ENCODE measurements around the gene ANK2. TPM values are rescaled to one million over a fixed set of nuclear protein-coding genes. Genes with fewer than 3 reads are reported as not detected.

The ANK2 gene
- total and polyA plus RNA-seq, 2 experiments from 2014 or later, result 7.7 to 40.4 TPM

- TF ChIP-seq ZNF462 (CRISPR knock-in tag; IDR thresholded peaks at IDR 0.05), result no peak
Observed at GRCh38 chr4:113170115-113170804, 120.8 kb downstream of the ANK2 start (continued).

GRCh38 chr4:113170805-113171468 is 121.5 kb downstream of the ANK2 start:
- no peak for ATAC-seq
- no peaks in the 10 kb centered on the region for H3K27me3 Mint-ChIP-seq (ENCODE audit: insufficient read depth, low read depth, poor library complexity)
- no peak overlapping the region for H2AFZ ChIP-seq
- no peaks in the 10 kb centered on the region for H3K9me3 Mint-ChIP-seq
- H3K4me3 Mint-ChIP-seq, result no peak overlapping the region
- no peaks in the 10 kb centered on the region for H3K27me3 ChIP-seq (ENCODE audit: insufficient read depth)
- H3K27ac ChIP-seq (ENCODE audit: low read depth), result no peak overlapping the region
- no peak for DNase-seq (ENCODE audit: low spot score)
- no peaks in the 10 kb centered on the region for H4K20me1 ChIP-seq (replicated peaks; ENCODE audit: insufficient read depth)
- H3K4me1 ChIP-seq (ENCODE audit: insufficient read depth), result peaks cover 26% of the 10 kb centered on the region
- peaks cover 1% of the 10 kb centered on the region; the same call in 1 of the 3 replicates for H3K36me3 Mint-ChIP-seq (ENCODE audit: low read depth)
- no peaks in the 10 kb centered on the region for H3K79me2 ChIP-seq (replicated peaks; ENCODE audit: insufficient read depth)
- no peak overlapping the region for H3K4me2 ChIP-seq
- peaks cover 28% of the 10 kb centered on the region for H3K4me1 Mint-ChIP-seq
- no peaks in the 10 kb centered on the region for H3F3A ChIP-seq (replicated peaks; ENCODE audit: low read depth)
- H3K9me2 ChIP-seq (ENCODE audit: insufficient read depth), result no peaks in the 10 kb centered on the region
- no peaks in the 10 kb centered on the region for H3K36me3 ChIP-seq (ENCODE audit: insufficient read depth)
- no peak overlapping the region for H3K27ac Mint-ChIP-seq
- no peak overlapping the region for H3K4me3 ChIP-seq
- TF ChIP-seq ZNF331 (CRISPR knock-in tag; IDR thresholded peaks at IDR 0.05; ENCODE audit: low read depth) (no peak), NANOG (IDR thresholded peaks at IDR 0.05; ENCODE audit: borderline replicate concordance) (no peak), CTCF (conservative IDR thresholded peaks at IDR 0.05; ENCODE audit: low read depth in 2 of 2) (no peak), ZNF114 (CRISPR knock-in tag; IDR thresholded peaks at IDR 0.05) (no peak), CREB1 (CRISPR knock-in tag; IDR thresholded peaks at IDR 0.05; ENCODE audit: low read depth) (no peak), ZNF462 (CRISPR knock-in tag; IDR thresholded peaks at IDR 0.05) (no peak)
